GM12878 (cell line): ENCODE data around the gene PI4KA. TPM values are rescaled to one million over a fixed set of nuclear protein-coding genes. Genes with fewer than 3 reads are reported as not detected.

ENCODE experiments used
- ATAC-seq: fragments of 200-7000 bp; cut with Tn5 transposase; 3 replicates; pipeline ENCODE4 v1.9.1; 2020; ENCODE audit warnings: mild to moderate bottlenecking, moderate library complexity
- BruUV-seq: library from RNA; stranded (reverse); fragments of 400-500 nt; replicated peaks from 2 replicates; lab custom pipeline; 2021; lab: Mats Ljungman, UMichigan
- CTCF ChIA-PET: fragments of 300-600 bp; sonication (Branson Sonifier 250); formaldehyde crosslinking; extraction: SDS; loops from one replicate; lab custom pipeline; 2021; ENCODE audit warnings: inconsistent platforms; lab: Yijun Ruan, JAX
- POLR2A ChIA-PET: fragments of 350-600 bp; formaldehyde crosslinking; extraction: SDS; loops from one replicate; lab custom pipeline; 2021; ENCODE audit warnings: inconsistent platforms; lab: Charles Lee
- RAD21 ChIA-PET: fragments of 300-600 bp; sonication (Branson Sonifier 250); formaldehyde crosslinking; loops from one replicate; lab custom pipeline; 2023; ENCODE audit warnings: antibody characterized with exemption; ENCODE audit not compliant: unreplicated experiment; lab: Charles Lee
- SMC1A ChIA-PET: fragments of 300-600 bp; sonication (Branson Sonifier 250); formaldehyde crosslinking; loops from one replicate; lab custom pipeline; 2023; ENCODE audit not compliant: unreplicated experiment, uncharacterized antibody; lab: Charles Lee
- DNase-seq: peaks from one replicate; pipeline ENCODE4 v3.0.0-alpha.2; 2011; ENCODE audit warnings: low read depth, low spot score
- FAIRE-seq: peaks from 3 replicates; lab custom pipeline; 2011; peaks lifted over from hg19 to GRCh38; lab: Jason Lieb, UNC
- H2AFZ ChIP-seq: 2 replicates; pipeline ENCODE4 v1.6.0; 2011; ENCODE audit warnings: low read depth, low read length, control low read depth; ENCODE audit not compliant: control insufficient read depth
- H3K27ac ChIP-seq: 2 replicates; pipeline ENCODE4 v1.5.1; 2011; ENCODE audit warnings: control low read depth; ENCODE audit not compliant: control insufficient read depth, insufficient read depth
- H3K27me3 ChIP-seq, 2 experiments: replicated peaks in 1 of 2; 2 replicates each; pipeline versions ENCODE4 v1.6.0 to v1.6.1; 2011; ENCODE audit warnings: low read length in 1 of 2; ENCODE audit not compliant: control insufficient read depth in 2 of 2, insufficient read depth in 2 of 2
- H3K36me3 ChIP-seq, 2 experiments: 2 replicates each; pipeline ENCODE4 v1.5.1; 2011; ENCODE audit warnings: low read length in 1 of 2; ENCODE audit not compliant: control insufficient read depth in 2 of 2, insufficient read depth in 2 of 2
- H3K4me1 ChIP-seq: 2 replicates; pipeline ENCODE4 v1.6.1; 2011; ENCODE audit warnings: mild to moderate bottlenecking, low read length, moderate library complexity, mixed read lengths; ENCODE audit not compliant: control insufficient read depth, insufficient read depth
- H3K4me2 ChIP-seq: 2 replicates; pipeline ENCODE4 v1.6.0; 2011; ENCODE audit warnings: control low read depth; ENCODE audit not compliant: control insufficient read depth, insufficient read depth
- H3K4me3 ChIP-seq: fragments of 200-600 bp; sonication (generic); 2 replicates; pipeline ENCODE4 v1.5.1; 2016
- H3K79me2 ChIP-seq: 2 replicates; pipeline ENCODE4 v1.6.0; 2011; ENCODE audit warnings: low read length; ENCODE audit not compliant: control insufficient read depth, insufficient read depth
- H3K9ac ChIP-seq: 2 replicates; pipeline ENCODE4 v1.8.0; 2011; ENCODE audit warnings: low read length, control low read depth, mixed read lengths; ENCODE audit not compliant: control insufficient read depth, insufficient read depth
- H3K9me3 ChIP-seq: replicated peaks from 3 replicates; pipeline ENCODE4 v1.5.1; 2011; ENCODE audit warnings: mild to moderate bottlenecking, low read length; ENCODE audit not compliant: control insufficient read depth, insufficient read depth
- H4K20me1 ChIP-seq: 2 replicates; pipeline ENCODE4 v1.6.0; 2011; ENCODE audit not compliant: control insufficient read depth, insufficient read depth
- BHLHE40 ChIP-seq, 2 experiments: fragments of 450-650 bp in 1 of 2; IDR thresholded peaks; 2 replicates each; pipeline ENCODE4 v1.6.1; 2011 to 2017; ENCODE audit warnings: low read depth in 2 of 2, borderline replicate concordance in 1 of 2, improper control_type of control experiment in 1 of 2, low read length in 1 of 2, mild to moderate bottlenecking in 1 of 2
- EGR1 ChIP-seq, 2 experiments: IDR thresholded peaks; 1 replicate in 1 of 2; 2 replicates in 1 of 2; pipeline ENCODE4 v1.6.1; 2011 to 2012; ENCODE audit warnings: low read depth in 2 of 2, low read length in 2 of 2, borderline replicate concordance in 1 of 2, mild to moderate bottlenecking in 1 of 2, moderate library complexity in 1 of 2
- TBL1XR1 ChIP-seq: IDR thresholded peaks from 2 replicates; pipeline ENCODE4 v1.6.1; 2012; ENCODE audit warnings: low read depth, low read length, improper control_type of control experiment
- ZNF622 ChIP-seq: fragments of 450-650 bp; IDR thresholded peaks from 2 replicates; pipeline ENCODE4 v1.6.1; 2017; ENCODE audit warnings: mild to moderate bottlenecking, inconsistent platforms
- WGBS: methylation state at CpG from one replicate; pipeline ENCODE4 v1.1.6; 2016; ENCODE audit warnings: low lambda C conversion rate; ENCODE audit not compliant: insufficient replicate concordance, insufficient coverage; ENCODE audit errors: missing lambda C conversion rate; 5-methylcytosine and 5-hydroxymethylcytosine counted together
- in situ Hi-C: fragments of 300-500 bp; cut with MboI; formaldehyde crosslinking; loops from 9 replicates; pipeline ENCODE4 v1.14.3; 2018; ENCODE audit warnings: mixed read lengths
- intact Hi-C: fragments of 100-400 bp; cut with micrococcal nuclease; formaldehyde crosslinking; loops from one replicate; pipeline ENCODE4 v1.14.2; 2022; ENCODE audit not compliant: unreplicated experiment
- polyA plus RNA-seq, 11 experiments: library from polyadenylated mRNA; depleted of rRNA in 4 of 11; unstranded in 6 of 11; stranded (reverse) in 5 of 11; fragments of >200 nt; fragmentation: Nextera tagmentation in 4 of 11; fragmentation: Illumina TruSeq in 1 of 11; extraction: Ambion mirVana in 4 of 11; extraction: Trizol in 1 of 11; gene quantifications; 1 replicate in 1 of 11; 2 replicates in 10 of 11; pipeline versions ENCODE4 v1.2.1 to v1.2.3, GENCODE V29; 2011 to 2016; ENCODE audit warnings: inconsistent platforms in 2 of 11, missing spikeins in 2 of 11, low read depth in 1 of 11
- total RNA-seq, 4 experiments: library from RNA; depleted of rRNA in 3 of 4; stranded (reverse); fragments of >200 nt in 3 of 4; fragmentation: Illumina TruSeq in 1 of 4; extraction: Trizol in 1 of 4; gene quantifications; 2 replicates each; pipeline versions ENCODE4 v1.2.1 to v1.2.3, GENCODE V29; 2013 to 2021
- TF ChIP-seq, protein P1 (sequence below): fragments of 150-350 bp; IDR thresholded peaks from 2 replicates; pipeline ENCODE4 v1.6.1; 2014; ENCODE audit warnings: mild to moderate bottlenecking, low read depth, low read length

The PI4KA gene
- total and polyA plus RNA-seq, 10 of the 15 experiments (the other 5 are each of a cell fraction or from before 2014, with no cell fraction given): 4.2 to 78.4 (median 42.1) TPM

DNA sequence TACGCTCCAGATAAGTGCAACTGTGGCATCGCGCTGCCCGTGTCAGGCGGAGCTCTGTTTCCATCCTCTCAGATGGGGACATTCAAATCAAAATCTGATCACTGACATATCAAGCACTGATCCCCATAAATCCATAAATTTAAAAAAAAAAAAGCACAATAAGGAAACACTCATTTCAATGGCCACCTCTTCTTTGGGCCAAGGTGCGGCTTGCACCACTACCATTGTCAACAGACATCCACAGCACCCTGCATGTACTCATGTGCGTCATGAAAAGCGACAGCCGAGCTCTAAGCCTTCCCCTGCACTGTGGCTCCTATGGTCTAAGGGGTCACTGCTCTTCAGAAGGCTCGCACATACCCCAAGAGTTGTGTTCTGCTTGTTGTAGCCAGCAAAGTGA, 111.4 kb downstream of the PI4KA start:
- Histone ChIP-seq H3K27ac (no peak overlapping the region), H3K79me2 (no peaks in the 10 kb centered on the region), H3K4me2 (no peak overlapping the region), H3K27me3 (no peaks in the 10 kb centered on the region), H3K4me1 (peaks cover 50% of the 10 kb centered on the region), H3K9ac (no peak overlapping the region), H3K4me3 (no peak overlapping the region), H2AFZ (no peak overlapping the region), H3K9me3 (no peaks in the 10 kb centered on the region), H4K20me1 (no peaks in the 10 kb centered on the region), H3K36me3 (peaks cover 7 to 31% of the 10 kb centered on the region in 2 experiments)
- ChIA-PET SMC1A (no interaction called here), CTCF (interaction anchor here (1.8 to 3.0 kb wide), 2 partner anchors 37 to 40 kb away, joined by 3 to 19 read pairs; no protein-coding TSS in a partner anchor), RAD21 (no interaction called here), POLR2A (no interaction called here)
- ATAC-seq (no peak), DNase-seq (no peak), FAIRE-seq (no peak)
- BruUV-seq: no TSS peak
- TF ChIP-seq BHLHE40 (IDR thresholded peaks at IDR 0.05; ENCODE audit: borderline replicate concordance in 1 of 2, low read depth in 2 of 2, low read length in 1 of 2): no peak
- TF ChIP-seq ZNF622: no peak
- TF ChIP-seq, protein P1, sequence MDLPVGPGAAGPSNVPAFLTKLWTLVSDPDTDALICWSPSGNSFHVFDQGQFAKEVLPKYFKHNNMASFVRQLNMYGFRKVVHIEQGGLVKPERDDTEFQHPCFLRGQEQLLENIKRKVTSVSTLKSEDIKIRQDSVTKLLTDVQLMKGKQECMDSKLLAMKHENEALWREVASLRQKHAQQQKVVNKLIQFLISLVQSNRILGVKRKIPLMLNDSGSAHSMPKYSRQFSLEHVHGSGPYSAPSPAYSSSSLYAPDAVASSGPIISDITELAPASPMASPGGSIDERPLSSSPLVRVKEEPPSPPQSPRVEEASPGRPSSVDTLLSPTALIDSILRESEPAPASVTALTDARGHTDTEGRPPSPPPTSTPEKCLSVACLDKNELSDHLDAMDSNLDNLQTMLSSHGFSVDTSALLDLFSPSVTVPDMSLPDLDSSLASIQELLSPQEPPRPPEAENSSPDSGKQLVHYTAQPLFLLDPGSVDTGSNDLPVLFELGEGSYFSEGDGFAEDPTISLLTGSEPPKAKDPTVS: no peak
- TF ChIP-seq TBL1XR1: no peak
- no peak for TF ChIP-seq EGR1 (IDR thresholded peaks at IDR 0.05; ENCODE audit: borderline replicate concordance in 1 of 2, low read depth in 2 of 2, low read length in 2 of 2)
- intact Hi-C loops (no loop called here), in situ Hi-C loops (no loop called here)
- WGBS: 95% methylated on average over 10 of the region's 10 CpGs
